ENCODE data around the gene PODXL.

Gene PODXL

GRCh38 chr7:131564640-131565039, 8.2 kb upstream of the PODXL start:
- DNase-seq (ENCODE audit: low read depth): no peak

- DNase-seq (ENCODE audit: low read depth): no peak
Measured at GRCh38 chr7:131563918-131564317, 7.5 kb upstream of the PODXL start.

GRCh38 chr7:131562941-131563340, 6.5 kb upstream of the PODXL start:
- DNase-seq (ENCODE audit: low read depth): no peak

- no peak for DNase-seq (ENCODE audit: low read depth)
Measured at GRCh38 chr7:131560061-131560460, 3.6 kb upstream of the PODXL start.

- no peak for DNase-seq (ENCODE audit: low read depth)
Measured at GRCh38 chr7:131557652-131558385, 1.4 kb upstream of the PODXL start.

- DNase-seq (ENCODE audit: low read depth): no peak
Measured at GRCh38 chr7:131556909-131557651, 652 bp upstream of the PODXL start.

GRCh38 chr7:131555552-131556052, 826 bp downstream of the PODXL start:
- DNase-seq (ENCODE audit: low read depth): no peak

GRCh38 chr7:131554880-131555516, 1.4 kb downstream of the PODXL start:
- DNase-seq (ENCODE audit: low read depth): no peak

GRCh38 chr7:131553931-131554330, 2.5 kb downstream of the PODXL start:
- DNase-seq (ENCODE audit: low read depth): no peak

GRCh38 chr7:131552053-131552452, 4.4 kb downstream of the PODXL start:
- no peak for DNase-seq (ENCODE audit: low read depth)

GRCh38 chr7:131550846-131551245, 5.6 kb downstream of the PODXL start:
- DNase-seq (ENCODE audit: low read depth): no peak

- no peak for DNase-seq (ENCODE audit: low read depth)
Measured at GRCh38 chr7:131548371-131548770, 8.1 kb downstream of the PODXL start.

GRCh38 chr7:131547589-131547988, 8.8 kb downstream of the PODXL start:
- no peak for DNase-seq (ENCODE audit: low read depth)

GRCh38 chr7:131546583-131547141, 9.8 kb downstream of the PODXL start:
- DNase-seq (ENCODE audit: low read depth): peak; percentile 18

GRCh38 chr7:131546126-131546525, 10.3 kb downstream of the PODXL start:
- DNase-seq (ENCODE audit: low read depth): no peak

- no peak for DNase-seq (ENCODE audit: low read depth)
Measured at GRCh38 chr7:131544449-131545301, 11.8 kb downstream of the PODXL start.

GRCh38 chr7:131544021-131544420, 12.4 kb downstream of the PODXL start:
- DNase-seq (ENCODE audit: low read depth): no peak

- DNase-seq (ENCODE audit: low read depth): no peak
Measured at GRCh38 chr7:131543298-131543697, 13.1 kb downstream of the PODXL start.

GRCh38 chr7:131540491-131541162, 15.8 kb downstream of the PODXL start:
- no peak for DNase-seq (ENCODE audit: low read depth)

GRCh38 chr7:131538813-131539179, 17.6 kb downstream of the PODXL start:
- DNase-seq (ENCODE audit: low read depth): no peak
